Fibroblast of mammary gland (primary cell): ENCODE measurements around the gene ADK.
A peak's percentile ranks its signal among the peaks of the same experiment; 100 is the strongest.

Experiments
- DNase-seq: peaks from one replicate; pipeline ENCODE4 v3.0.0-alpha.2; 2010; ENCODE audit warnings: low read depth
- H3K4me3 ChIP-seq: 2 replicates; pipeline ENCODE4 v1.5.1; 2011; ENCODE audit warnings: low read depth, mild to moderate bottlenecking, low read length, moderate library complexity; ENCODE audit not compliant: control insufficient read depth
- TF ChIP-seq, protein P1 (sequence below): conservative IDR thresholded peaks from 2 replicates; pipeline ENCODE4 v1.5.1; 2011; ENCODE audit warnings: low read depth, low read length, inconsistent platforms; ENCODE audit not compliant: control insufficient read depth, insufficient read depth

ADK gene

DNA sequence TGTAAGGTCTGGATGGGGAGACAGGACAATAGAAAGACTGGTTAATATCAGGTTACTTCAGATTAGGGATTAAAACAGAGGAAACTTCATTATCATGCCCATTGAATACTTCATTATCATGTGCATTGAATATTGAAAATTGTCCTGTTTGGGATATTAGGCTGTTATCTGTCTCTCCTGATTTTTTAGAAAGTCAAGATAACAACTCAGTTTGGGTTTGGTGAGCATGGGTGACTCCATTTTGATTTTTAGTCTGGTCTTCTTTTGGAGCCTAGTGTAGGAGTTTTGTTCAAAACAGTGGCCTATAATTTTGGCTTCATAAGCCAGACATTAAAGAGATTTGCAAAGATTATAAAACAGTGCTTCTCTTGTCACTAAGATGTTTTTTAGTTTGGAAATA, 95.5 kb downstream of the ADK start:
- no peak overlapping the region for H3K4me3 ChIP-seq
- TF ChIP-seq, protein P1, sequence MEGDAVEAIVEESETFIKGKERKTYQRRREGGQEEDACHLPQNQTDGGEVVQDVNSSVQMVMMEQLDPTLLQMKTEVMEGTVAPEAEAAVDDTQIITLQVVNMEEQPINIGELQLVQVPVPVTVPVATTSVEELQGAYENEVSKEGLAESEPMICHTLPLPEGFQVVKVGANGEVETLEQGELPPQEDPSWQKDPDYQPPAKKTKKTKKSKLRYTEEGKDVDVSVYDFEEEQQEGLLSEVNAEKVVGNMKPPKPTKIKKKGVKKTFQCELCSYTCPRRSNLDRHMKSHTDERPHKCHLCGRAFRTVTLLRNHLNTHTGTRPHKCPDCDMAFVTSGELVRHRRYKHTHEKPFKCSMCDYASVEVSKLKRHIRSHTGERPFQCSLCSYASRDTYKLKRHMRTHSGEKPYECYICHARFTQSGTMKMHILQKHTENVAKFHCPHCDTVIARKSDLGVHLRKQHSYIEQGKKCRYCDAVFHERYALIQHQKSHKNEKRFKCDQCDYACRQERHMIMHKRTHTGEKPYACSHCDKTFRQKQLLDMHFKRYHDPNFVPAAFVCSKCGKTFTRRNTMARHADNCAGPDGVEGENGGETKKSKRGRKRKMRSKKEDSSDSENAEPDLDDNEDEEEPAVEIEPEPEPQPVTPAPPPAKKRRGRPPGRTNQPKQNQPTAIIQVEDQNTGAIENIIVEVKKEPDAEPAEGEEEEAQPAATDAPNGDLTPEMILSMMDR: no peak

DNA sequence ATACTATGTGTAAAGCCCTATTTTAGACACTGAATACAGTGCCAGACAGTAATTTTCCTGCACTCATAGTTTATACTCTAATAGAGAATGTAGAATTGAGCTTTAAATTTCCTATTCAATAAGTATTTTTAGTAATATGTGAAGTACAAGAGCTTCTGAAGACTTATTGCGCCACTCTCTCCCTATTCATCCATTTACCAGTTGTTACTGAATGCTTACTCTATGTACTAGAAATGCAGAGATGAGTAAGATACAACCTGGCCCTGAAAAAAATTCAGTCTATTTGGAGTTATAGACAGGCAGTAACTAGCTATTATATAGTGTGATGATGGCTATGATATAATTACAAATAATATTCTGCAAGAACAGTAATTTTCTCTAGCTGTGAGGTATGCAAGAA, 98.8 kb downstream of the ADK start:
- TF ChIP-seq, protein P1: no peak
- peak; percentile 48 for DNase-seq
- no peak overlapping the region for H3K4me3 ChIP-seq

More for the DNA sequence above, 95.5 kb downstream of the ADK start:
- no peak for DNase-seq

DNA sequence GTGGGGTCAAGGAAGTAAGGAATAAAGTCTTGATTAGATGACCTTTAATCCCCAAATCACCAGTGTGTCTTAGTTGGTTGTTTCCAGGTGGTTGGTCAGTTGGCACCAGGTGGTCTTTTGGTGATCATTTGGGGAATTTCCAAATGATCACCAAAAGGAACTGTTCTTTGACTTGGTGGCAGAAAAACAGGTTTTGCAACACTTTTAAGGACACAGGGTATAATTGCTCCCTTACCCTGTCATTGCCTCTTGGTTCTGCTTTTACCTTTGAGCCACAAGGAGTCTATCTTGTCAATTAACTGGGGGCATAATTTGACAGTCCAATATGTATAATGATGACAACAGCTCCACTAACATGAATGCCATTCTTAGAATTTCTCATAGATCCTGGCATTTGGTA, 104.2 kb downstream of the ADK start:
- TF ChIP-seq, protein P1: no peak
- DNase-seq: no peak
- no peak overlapping the region for H3K4me3 ChIP-seq

DNA sequence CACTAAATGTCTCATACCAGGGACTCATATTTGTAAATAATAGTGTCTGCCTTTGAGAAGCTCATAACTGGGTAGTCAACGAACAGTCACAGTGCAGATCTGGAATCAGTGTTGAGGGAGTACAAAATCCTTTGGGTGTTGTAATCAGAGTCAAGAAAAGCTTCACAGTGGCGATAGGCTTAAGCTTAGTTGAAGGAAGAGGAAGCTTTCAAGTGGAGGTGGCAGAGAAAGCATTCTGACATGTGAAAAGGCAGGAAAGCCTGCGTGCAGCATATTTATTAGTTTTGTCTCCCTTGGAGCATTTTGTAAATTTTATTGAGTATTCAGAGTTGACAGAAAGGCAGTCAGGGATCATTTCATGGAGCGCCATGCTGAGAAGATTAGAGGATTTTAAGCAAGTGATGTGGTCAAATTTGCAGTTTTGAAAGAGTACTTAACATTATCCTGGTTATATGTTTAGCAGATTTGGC, 104.9 kb downstream of the ADK start:
- no peak for DNase-seq
- TF ChIP-seq, protein P1: no peak
- H3K4me3 ChIP-seq: no peak overlapping the region

DNA sequence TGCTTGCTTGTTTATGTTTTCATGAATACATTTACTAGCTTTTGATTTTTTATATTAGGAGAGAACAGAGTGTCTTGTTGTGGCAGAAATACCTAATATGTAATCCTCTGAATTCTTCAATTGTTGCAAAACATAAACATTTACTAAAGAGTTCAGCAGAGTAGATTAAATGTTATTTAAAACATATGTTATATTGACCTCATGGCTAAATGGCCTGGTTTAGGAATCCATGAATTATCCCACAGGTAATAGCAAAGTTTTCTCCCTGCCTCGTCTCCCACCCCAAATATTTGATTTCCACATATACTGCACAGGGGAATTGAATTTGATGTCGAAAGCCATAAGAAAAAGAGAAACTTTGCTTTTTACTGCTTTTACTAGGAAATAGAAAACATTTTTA, 111.8 kb downstream of the ADK start:
- TF ChIP-seq, protein P1: no peak
- DNase-seq: no peak
- no peak overlapping the region for H3K4me3 ChIP-seq

DNA sequence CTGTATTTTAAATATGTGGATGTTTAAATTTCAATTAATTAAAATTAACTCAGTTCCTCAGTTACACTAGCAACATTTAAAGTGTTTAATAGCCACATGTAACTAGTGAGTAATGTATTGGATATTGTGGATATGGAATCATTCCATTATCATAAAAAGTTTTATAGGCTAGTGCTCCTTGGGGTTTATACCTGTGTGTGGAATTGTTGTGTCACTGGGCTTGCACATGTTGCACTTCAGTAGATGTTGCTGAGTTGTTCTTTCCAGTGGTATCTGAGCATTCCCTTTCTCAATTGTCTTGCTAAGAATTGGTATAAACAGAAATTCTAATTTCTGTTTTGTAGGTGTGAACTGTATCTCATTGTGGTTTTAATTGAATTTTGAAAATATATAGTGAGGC, 113.0 kb downstream of the ADK start:
- no peak for DNase-seq
- TF ChIP-seq, protein P1: no peak
- H3K4me3 ChIP-seq: no peak overlapping the region

DNA sequence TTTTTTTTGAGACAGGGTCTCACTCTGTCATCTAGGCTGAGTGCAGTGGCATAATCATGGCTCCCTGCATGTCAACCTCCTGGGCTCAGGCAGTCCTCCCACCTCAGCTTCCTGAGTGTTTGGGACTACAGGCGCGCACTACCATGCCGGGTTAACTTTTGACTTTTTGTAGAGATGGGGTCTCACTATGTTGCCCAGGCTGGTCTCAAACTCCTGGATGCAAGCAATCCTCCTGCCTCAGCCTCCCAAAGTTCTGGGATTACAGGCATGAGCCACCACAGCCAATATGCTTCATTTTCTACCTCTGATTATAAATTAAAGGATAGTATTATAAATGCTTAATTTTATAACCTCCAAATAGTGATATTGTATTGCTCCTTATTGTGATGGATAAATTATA, 121.3 kb downstream of the ADK start:
- no peak overlapping the region for H3K4me3 ChIP-seq
- TF ChIP-seq, protein P1: no peak
- no peak for DNase-seq
